AG04449 (cell line): ENCODE measurements around the gene SEC24C.

Experiments used
- CTCF ChIA-PET: fragments of 350-600 bp; formaldehyde crosslinking; extraction: SDS; loops from one replicate; lab custom pipeline; 2021; ENCODE audit warnings: antibody characterized with exemption; lab: Yijun Ruan, JAX
- POLR2A ChIA-PET: fragments of 400-600, 350-600 bp; formaldehyde crosslinking; extraction: SDS; loops from one replicate; lab custom pipeline; 2020; ENCODE audit warnings: antibody characterized with exemption, inconsistent platforms; lab: Yijun Ruan, JAX
- DNase-seq: peaks from one replicate; pipeline ENCODE4 v3.0.0-alpha.2; 2010; ENCODE audit warnings: low read depth, low spot score
- H3K4me3 ChIP-seq: 2 replicates; pipeline ENCODE4 v1.5.1; 2011; ENCODE audit warnings: low read depth, mild to moderate bottlenecking, control low read depth, low read length
- CTCF ChIP-seq: IDR thresholded peaks from one replicate; pipeline ENCODE4 v1.5.1; 2011; ENCODE audit warnings: mild to moderate bottlenecking, moderate library complexity, low read length, control low read depth, inconsistent platforms; ENCODE audit not compliant: insufficient read depth; ENCODE audit errors: missing control alignments

Gene SEC24C

GRCh38 chr10:73816917-73817729, 73.0 kb downstream of the SEC24C start:
- TF ChIP-seq CTCF: no peak
- ChIA-PET CTCF (interaction anchor here (1.0 to 2.5 kb wide), 3 partner anchors 33 to 140 kb away, joined by 3 to 11 read pairs (median 4); no protein-coding TSS in a partner anchor), POLR2A (interaction anchor here (0.6 to 1.5 kb wide), 2 partner anchors 21 to 87 kb away, joined by 3 to 4 read pairs; no protein-coding TSS in a partner anchor)
- H3K4me3 ChIP-seq: no peak overlapping the region
- DNase-seq: no peak

GRCh38 chr10:73817826-73818225, 73.7 kb downstream of the SEC24C start:
- no peak overlapping the region for H3K4me3 ChIP-seq
- CTCF ChIA-PET: interaction anchor here (1.3 to 1.9 kb wide), 3 partner anchors 11 to 41 kb away, joined by 3 to 6 read pairs (median 4); no protein-coding TSS in a partner anchor
- TF ChIP-seq CTCF: no peak
- POLR2A ChIA-PET: no interaction called here
- no peak for DNase-seq

GRCh38 chr10:73818402-73818801, 74.2 kb downstream of the SEC24C start:
- ChIA-PET CTCF (interaction anchor here (1.5 to 1.9 kb wide), 2 partner anchors 10 to 41 kb away, joined by 3 to 6 read pairs; no protein-coding TSS in a partner anchor), POLR2A (no interaction called here)
- no peak for TF ChIP-seq CTCF
- H3K4me3 ChIP-seq: no peak overlapping the region
- DNase-seq: no peak

- no peak for DNase-seq
- POLR2A ChIA-PET: no interaction called here
- TF ChIP-seq CTCF: no peak
- CTCF ChIA-PET: interaction anchor here (1.5 to 2.2 kb wide), 3 partner anchors 10 to 60 kb away, joined by 3 to 6 read pairs (median 5); no protein-coding TSS in a partner anchor
- no peak overlapping the region for H3K4me3 ChIP-seq
These were observed 74.9 kb downstream of the SEC24C start for GRCh38 chr10:73819081-73819480.

GRCh38 chr10:73819513-73820093, 75.4 kb downstream of the SEC24C start:
- no peak for DNase-seq
- POLR2A ChIA-PET: no interaction called here
- no peak for TF ChIP-seq CTCF
- H3K4me3 ChIP-seq: no peak overlapping the region
- CTCF ChIA-PET: interaction anchor here (1.9 to 2.2 kb wide), 2 partner anchors 9 to 60 kb away, joined by 5 to 6 read pairs; no protein-coding TSS in a partner anchor
